GM23338 (cell line): ENCODE measurements around the gene ZNF101. TPM values are rescaled to one million over a fixed set of nuclear protein-coding genes. Genes with fewer than 3 reads are reported as not detected.

Experiments
- ATAC-seq: fragments of 200-7000 bp; cut with Tn5 transposase; 3 replicates; pipeline ENCODE4 v1.9.1; 2020
- DNase-seq: peaks from one replicate; pipeline ENCODE4 v3.0.0-alpha.2; 2015; ENCODE audit warnings: low spot score
- H2AFZ ChIP-seq: fragments of 200-600 bp; sonication (generic); 2 replicates; pipeline ENCODE4 v1.8.0; 2016; ENCODE audit warnings: antibody characterized with exemption, mild to moderate bottlenecking, moderate library complexity
- H3F3A ChIP-seq: fragments of 200-600 bp; sonication (generic); replicated peaks from 2 replicates; pipeline ENCODE4 v1.8.0; 2017; ENCODE audit warnings: antibody characterized with exemption, mixed run types, low read depth
- H3K27ac ChIP-seq: fragments of 200-600 bp; sonication (generic); 2 replicates; pipeline ENCODE4 v1.6.1; 2016; ENCODE audit warnings: low read depth
- H3K27me3 ChIP-seq: fragments of 200-600 bp; sonication (generic); 2 replicates; pipeline ENCODE4 v1.8.0; 2016; ENCODE audit warnings: mild to moderate bottlenecking, mixed run types, moderate library complexity; ENCODE audit not compliant: insufficient read depth
- H3K36me3 ChIP-seq: fragments of 200-600 bp; sonication (generic); 2 replicates; pipeline ENCODE4 v1.8.0; 2016; ENCODE audit warnings: mild to moderate bottlenecking; ENCODE audit not compliant: insufficient read depth
- H3K4me1 ChIP-seq: fragments of 200-600 bp; sonication (generic); 2 replicates; pipeline ENCODE4 v1.8.0; 2016; ENCODE audit warnings: mild to moderate bottlenecking, moderate library complexity; ENCODE audit not compliant: insufficient read depth
- H3K4me2 ChIP-seq: fragments of 200-600 bp; sonication (generic); 2 replicates; pipeline ENCODE4 v1.7.1; 2017; ENCODE audit warnings: mixed run types
- H3K4me3 ChIP-seq: fragments of 200-600 bp; sonication (generic); 2 replicates; pipeline ENCODE4 v1.6.1; 2016; ENCODE audit warnings: mixed run types
- H3K79me2 ChIP-seq: fragments of 200-600 bp; sonication (generic); replicated peaks from 2 replicates; pipeline ENCODE4 v1.8.0; 2017; ENCODE audit warnings: mild to moderate bottlenecking; ENCODE audit not compliant: insufficient read depth
- H3K9me2 ChIP-seq: fragments of 200-600 bp; sonication (generic); 2 replicates; pipeline ENCODE4 v1.8.0; 2017; ENCODE audit not compliant: insufficient read depth
- H4K20me1 ChIP-seq: fragments of 200-600 bp; sonication (generic); replicated peaks from 2 replicates; pipeline ENCODE4 v1.8.0; 2017; ENCODE audit warnings: mild to moderate bottlenecking; ENCODE audit not compliant: insufficient read depth
- H3K27ac Mint-ChIP-seq: 2 replicates; pipeline ENCODE4 v1.8.0; 2020; ENCODE audit warnings: inconsistent platforms, mild to moderate bottlenecking, moderate library complexity, mixed read lengths
- H3K27me3 Mint-ChIP-seq: 3 replicates; pipeline ENCODE4 v1.8.0; 2022; ENCODE audit warnings: low read depth, mild to moderate bottlenecking, moderate library complexity, mixed read lengths, inconsistent platforms; ENCODE audit not compliant: insufficient read depth, poor library complexity
- H3K36me3 Mint-ChIP-seq: 3 replicates; pipeline ENCODE4 v1.8.0; 2021; ENCODE audit warnings: low read depth, mild to moderate bottlenecking, inconsistent platforms, moderate library complexity, mixed read lengths
- H3K4me1 Mint-ChIP-seq: 3 replicates; pipeline ENCODE4 v1.8.0; 2020; ENCODE audit warnings: mild to moderate bottlenecking, inconsistent platforms, mixed read lengths
- H3K4me3 Mint-ChIP-seq: 3 replicates; pipeline ENCODE4 v1.8.0; 2021; ENCODE audit warnings: moderate library complexity, mild to moderate bottlenecking, inconsistent platforms, mixed read lengths
- H3K9me3 Mint-ChIP-seq: 3 replicates; pipeline ENCODE4 v1.8.0; 2020; ENCODE audit warnings: moderate library complexity, mild to moderate bottlenecking, inconsistent platforms, mixed read lengths
- CREB1 ChIP-seq: fragments of 250-450 bp; sonication (Bioruptor Pico); IDR thresholded peaks from 2 replicates; pipeline ENCODE4 v1.5.0; 2020; ENCODE audit warnings: low read depth, mild to moderate bottlenecking, moderate library complexity
- CTCF ChIP-seq, 2 experiments: fragments of 200-600 bp in 1 of 2; sonication (generic) in 1 of 2; conservative IDR thresholded peaks; 2 replicates each; pipeline versions ENCODE4 v1.5.1 to v1.6.1; 2016 to 2017; ENCODE audit warnings: antibody characterized with exemption in 2 of 2, low read depth in 2 of 2, mild to moderate bottlenecking in 2 of 2, moderate library complexity in 1 of 2
- ETS1 ChIP-seq: IDR thresholded peaks from 2 replicates; pipeline ENCODE4 v1.6.1; 2016; ENCODE audit warnings: antibody characterized with exemption
- EZH2 ChIP-seq: fragments of 200-600 bp; sonication (generic); IDR thresholded peaks from one replicate; pipeline ENCODE4 v1.8.0; 2017; ENCODE audit warnings: antibody characterized with exemption, mild to moderate bottlenecking, low read depth; ENCODE audit not compliant: unreplicated experiment
- EZH2phosphoT487 ChIP-seq: fragments of 200-600 bp; sonication (generic); IDR thresholded peaks from one replicate; pipeline ENCODE4 v1.8.1; 2018; ENCODE audit warnings: antibody characterized with exemption; ENCODE audit not compliant: unreplicated experiment
- JUNB ChIP-seq: IDR thresholded peaks from one replicate; pipeline ENCODE4 v1.6.1; 2016; ENCODE audit warnings: antibody characterized with exemption; ENCODE audit not compliant: unreplicated experiment
- NANOG ChIP-seq: IDR thresholded peaks from 2 replicates; pipeline ENCODE4 v1.6.1; 2016; ENCODE audit warnings: antibody characterized with exemption, borderline replicate concordance
- POLR2AphosphoS5 ChIP-seq: IDR thresholded peaks from 2 replicates; pipeline ENCODE4 v1.6.1; 2016; ENCODE audit warnings: antibody characterized with exemption, low read depth
- STAT1 ChIP-seq: IDR thresholded peaks from one replicate; pipeline ENCODE4 v1.6.1; 2016; ENCODE audit warnings: antibody characterized with exemption; ENCODE audit not compliant: unreplicated experiment
- ZNF114 ChIP-seq: fragments of 250-450 bp; sonication (Bioruptor Pico); IDR thresholded peaks from 2 replicates; pipeline ENCODE4 v1.5.0; 2020; ENCODE audit warnings: mild to moderate bottlenecking, moderate library complexity
- ZNF331 ChIP-seq: fragments of 250-450 bp; sonication (Bioruptor Pico); IDR thresholded peaks from 2 replicates; pipeline ENCODE4 v1.5.0; 2020; ENCODE audit warnings: low read depth, mild to moderate bottlenecking, moderate library complexity
- polyA plus RNA-seq: library from polyadenylated mRNA; unstranded; fragments of >200 nt; fragmentation: Nextera tagmentation; extraction: Ambion mirVana; gene quantifications from 2 replicates; pipeline ENCODE4 v1.2.1, GENCODE V29; 2016
- total RNA-seq: library from RNA; depleted of rRNA; stranded (reverse); fragments of >200 nt; shearing (Covaris generic); gene quantifications from 2 replicates; pipeline ENCODE4 v1.2.3, GENCODE V29; 2014
- TF ChIP-seq, protein P1 (sequence below): fragments of 250-450 bp; sonication (Bioruptor Pico); IDR thresholded peaks from 2 replicates; pipeline ENCODE4 v1.5.0; 2020; ENCODE audit warnings: mild to moderate bottlenecking, moderate library complexity
- TF ChIP-seq, protein P2 (sequence below): IDR thresholded peaks from one replicate; pipeline ENCODE4 v1.6.1; 2018; ENCODE audit warnings: antibody characterized with exemption; ENCODE audit not compliant: unreplicated experiment

Gene ZNF101
- total and polyA plus RNA-seq, 2 experiments from 2014 or later, result 46.4 to 47.9 TPM

DNA sequence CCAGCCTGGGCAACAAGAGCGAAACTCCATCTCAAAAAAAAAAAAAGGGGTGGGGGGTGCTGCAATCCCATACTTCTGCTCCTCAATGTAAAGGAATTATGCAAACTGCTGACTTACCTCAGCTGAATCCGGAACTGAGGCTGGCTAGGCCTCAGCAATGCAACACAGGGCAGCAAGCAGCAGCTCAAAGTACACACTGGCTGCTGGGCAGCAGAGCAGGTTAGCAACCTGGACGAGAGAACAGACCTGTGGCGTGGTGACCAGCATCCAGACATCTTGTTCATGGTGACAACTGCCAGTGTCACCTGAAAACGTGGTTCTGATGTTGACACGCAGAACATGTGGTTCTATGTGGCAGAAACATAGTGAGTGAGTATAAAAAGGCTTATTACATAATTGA is 36.2 kb downstream of the ZNF101 start:
- no peak overlapping the region for H3K27ac Mint-ChIP-seq
- no peaks in the 10 kb centered on the region; the same call in 1 of the 2 replicates for H3K9me2 ChIP-seq

More for the DNA sequence above, 36.2 kb downstream of the ZNF101 start:
- no peaks in the 10 kb centered on the region for H3K27me3 ChIP-seq
- no peak overlapping the region for H2AFZ ChIP-seq
- peaks cover 9% of the 10 kb centered on the region for H3K36me3 ChIP-seq
- H3K4me1 ChIP-seq, result no peaks in the 10 kb centered on the region
- H3K27ac ChIP-seq, result no peak overlapping the region
- Mint-ChIP-seq H3K4me3 (no peak overlapping the region), H3K27me3 (peaks cover 4% of the 10 kb centered on the region), H3K4me1 (no peaks in the 10 kb centered on the region), H3K36me3 (peaks cover 71% of the 10 kb centered on the region), H3K9me3 (peaks cover 80% of the 10 kb centered on the region)
- no peak overlapping the region for H3K4me2 ChIP-seq
- TF ChIP-seq ZNF114 (CRISPR knock-in tag) (no peak), CTCF (conservative IDR thresholded peaks at IDR 0.05; ENCODE audit: low read depth in 2 of 2) (no peak), JUNB (no peak), EZH2 (no peak), NANOG (no peak), POLR2AphosphoS5 (no peak), ETS1 (no peak), CREB1 (CRISPR knock-in tag) (no peak), ZNF331 (CRISPR knock-in tag) (no peak), STAT1 (no peak), EZH2phosphoT487 (no peak)
- TF ChIP-seq, protein P1, sequence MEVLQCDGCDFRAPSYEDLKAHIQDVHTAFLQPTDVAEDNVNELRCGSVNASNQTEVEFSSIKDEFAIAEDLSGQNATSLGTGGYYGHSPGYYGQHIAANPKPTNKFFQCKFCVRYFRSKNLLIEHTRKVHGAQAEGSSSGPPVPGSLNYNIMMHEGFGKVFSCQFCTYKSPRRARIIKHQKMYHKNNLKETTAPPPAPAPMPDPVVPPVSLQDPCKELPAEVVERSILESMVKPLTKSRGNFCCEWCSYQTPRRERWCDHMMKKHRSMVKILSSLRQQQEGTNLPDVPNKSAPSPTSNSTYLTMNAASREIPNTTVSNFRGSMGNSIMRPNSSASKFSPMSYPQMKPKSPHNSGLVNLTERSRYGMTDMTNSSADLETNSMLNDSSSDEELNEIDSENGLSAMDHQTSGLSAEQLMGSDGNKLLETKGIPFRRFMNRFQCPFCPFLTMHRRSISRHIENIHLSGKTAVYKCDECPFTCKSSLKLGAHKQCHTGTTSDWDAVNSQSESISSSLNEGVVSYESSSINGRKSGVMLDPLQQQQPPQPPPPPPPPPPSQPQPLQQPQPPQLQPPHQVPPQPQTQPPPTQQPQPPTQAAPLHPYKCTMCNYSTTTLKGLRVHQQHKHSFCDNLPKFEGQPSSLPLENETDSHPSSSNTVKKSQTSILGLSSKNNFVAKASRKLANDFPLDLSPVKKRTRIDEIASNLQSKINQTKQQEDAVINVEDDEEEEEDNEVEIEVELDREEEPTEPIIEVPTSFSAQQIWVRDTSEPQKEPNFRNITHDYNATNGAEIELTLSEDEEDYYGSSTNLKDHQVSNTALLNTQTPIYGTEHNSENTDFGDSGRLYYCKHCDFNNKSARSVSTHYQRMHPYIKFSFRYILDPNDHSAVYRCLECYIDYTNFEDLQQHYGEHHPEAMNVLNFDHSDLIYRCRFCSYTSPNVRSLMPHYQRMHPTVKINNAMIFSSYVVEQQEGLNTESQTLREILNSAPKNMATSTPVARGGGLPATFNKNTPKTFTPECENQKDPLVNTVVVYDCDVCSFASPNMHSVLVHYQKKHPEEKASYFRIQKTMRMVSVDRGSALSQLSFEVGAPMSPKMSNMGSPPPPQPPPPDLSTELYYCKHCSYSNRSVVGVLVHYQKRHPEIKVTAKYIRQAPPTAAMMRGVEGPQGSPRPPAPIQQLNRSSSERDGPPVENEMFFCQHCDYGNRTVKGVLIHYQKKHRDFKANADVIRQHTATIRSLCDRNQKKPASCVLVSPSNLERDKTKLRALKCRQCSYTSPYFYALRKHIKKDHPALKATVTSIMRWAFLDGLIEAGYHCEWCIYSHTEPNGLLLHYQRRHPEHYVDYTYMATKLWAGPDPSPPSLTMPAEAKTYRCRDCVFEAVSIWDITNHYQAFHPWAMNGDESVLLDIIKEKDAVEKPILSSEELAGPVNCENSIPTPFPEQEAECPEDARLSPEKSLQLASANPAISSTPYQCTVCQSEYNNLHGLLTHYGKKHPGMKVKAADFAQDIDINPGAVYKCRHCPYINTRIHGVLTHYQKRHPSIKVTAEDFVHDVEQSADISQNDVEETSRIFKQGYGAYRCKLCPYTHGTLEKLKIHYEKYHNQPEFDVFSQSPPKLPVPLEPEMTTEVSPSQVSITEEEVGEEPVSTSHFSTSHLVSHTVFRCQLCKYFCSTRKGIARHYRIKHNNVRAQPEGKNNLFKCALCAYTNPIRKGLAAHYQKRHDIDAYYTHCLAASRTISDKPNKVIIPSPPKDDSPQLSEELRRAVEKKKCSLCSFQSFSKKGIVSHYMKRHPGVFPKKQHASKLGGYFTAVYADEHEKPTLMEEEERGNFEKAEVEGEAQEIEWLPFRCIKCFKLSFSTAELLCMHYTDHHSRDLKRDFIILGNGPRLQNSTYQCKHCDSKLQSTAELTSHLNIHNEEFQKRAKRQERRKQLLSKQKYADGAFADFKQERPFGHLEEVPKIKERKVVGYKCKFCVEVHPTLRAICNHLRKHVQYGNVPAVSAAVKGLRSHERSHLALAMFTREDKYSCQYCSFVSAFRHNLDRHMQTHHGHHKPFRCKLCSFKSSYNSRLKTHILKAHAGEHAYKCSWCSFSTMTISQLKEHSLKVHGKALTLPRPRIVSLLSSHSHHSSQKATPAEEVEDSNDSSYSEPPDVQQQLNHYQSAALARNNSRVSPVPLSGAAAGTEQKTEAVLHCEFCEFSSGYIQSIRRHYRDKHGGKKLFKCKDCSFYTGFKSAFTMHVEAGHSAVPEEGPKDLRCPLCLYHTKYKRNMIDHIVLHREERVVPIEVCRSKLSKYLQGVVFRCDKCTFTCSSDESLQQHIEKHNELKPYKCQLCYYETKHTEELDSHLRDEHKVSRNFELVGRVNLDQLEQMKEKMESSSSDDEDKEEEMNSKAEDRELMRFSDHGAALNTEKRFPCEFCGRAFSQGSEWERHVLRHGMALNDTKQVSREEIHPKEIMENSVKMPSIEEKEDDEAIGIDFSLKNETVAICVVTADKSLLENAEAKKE (CRISPR knock-in tag), result no peak
- TF ChIP-seq, protein P2, sequence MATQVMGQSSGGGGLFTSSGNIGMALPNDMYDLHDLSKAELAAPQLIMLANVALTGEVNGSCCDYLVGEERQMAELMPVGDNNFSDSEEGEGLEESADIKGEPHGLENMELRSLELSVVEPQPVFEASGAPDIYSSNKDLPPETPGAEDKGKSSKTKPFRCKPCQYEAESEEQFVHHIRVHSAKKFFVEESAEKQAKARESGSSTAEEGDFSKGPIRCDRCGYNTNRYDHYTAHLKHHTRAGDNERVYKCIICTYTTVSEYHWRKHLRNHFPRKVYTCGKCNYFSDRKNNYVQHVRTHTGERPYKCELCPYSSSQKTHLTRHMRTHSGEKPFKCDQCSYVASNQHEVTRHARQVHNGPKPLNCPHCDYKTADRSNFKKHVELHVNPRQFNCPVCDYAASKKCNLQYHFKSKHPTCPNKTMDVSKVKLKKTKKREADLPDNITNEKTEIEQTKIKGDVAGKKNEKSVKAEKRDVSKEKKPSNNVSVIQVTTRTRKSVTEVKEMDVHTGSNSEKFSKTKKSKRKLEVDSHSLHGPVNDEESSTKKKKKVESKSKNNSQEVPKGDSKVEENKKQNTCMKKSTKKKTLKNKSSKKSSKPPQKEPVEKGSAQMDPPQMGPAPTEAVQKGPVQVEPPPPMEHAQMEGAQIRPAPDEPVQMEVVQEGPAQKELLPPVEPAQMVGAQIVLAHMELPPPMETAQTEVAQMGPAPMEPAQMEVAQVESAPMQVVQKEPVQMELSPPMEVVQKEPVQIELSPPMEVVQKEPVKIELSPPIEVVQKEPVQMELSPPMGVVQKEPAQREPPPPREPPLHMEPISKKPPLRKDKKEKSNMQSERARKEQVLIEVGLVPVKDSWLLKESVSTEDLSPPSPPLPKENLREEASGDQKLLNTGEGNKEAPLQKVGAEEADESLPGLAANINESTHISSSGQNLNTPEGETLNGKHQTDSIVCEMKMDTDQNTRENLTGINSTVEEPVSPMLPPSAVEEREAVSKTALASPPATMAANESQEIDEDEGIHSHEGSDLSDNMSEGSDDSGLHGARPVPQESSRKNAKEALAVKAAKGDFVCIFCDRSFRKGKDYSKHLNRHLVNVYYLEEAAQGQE, result no peak
- ATAC-seq (no peak), DNase-seq (no peak)
- H3K79me2 ChIP-seq, result no peaks in the 10 kb centered on the region
- H3F3A ChIP-seq, result no peaks in the 10 kb centered on the region
- no peak overlapping the region for H3K4me3 ChIP-seq
- no peaks in the 10 kb centered on the region for H4K20me1 ChIP-seq
